ENCODE measurements around the gene XRCC5. TPM values are rescaled to one million over a fixed set of nuclear protein-coding genes. Genes with fewer than 3 reads are reported as not detected.

The XRCC5 gene
- polyA plus RNA-seq, 1 donor from 2014 or later: 279 TPM

DNA sequence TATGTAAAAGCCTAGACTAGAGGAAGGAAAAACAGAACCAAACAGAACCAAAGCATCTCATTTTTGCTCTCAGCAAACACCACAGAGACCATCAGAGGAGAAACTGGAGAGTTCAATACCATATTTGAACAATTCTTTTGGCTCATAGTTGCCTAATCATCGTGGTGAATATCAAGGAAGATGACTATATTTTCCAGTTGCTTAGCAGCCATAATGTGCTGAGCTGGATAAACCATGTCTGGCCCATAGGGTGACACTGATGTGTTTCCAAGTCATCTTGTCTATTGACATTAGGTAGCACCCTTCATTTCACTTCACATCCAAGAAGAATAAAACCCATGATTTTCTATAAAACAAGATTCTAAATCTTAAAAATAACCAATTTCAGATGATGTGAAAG lies 5.9 kb upstream of the XRCC5 start:
- no peak overlapping the region for H2AFZ ChIP-seq (ENCODE audit: low read depth, low read length)
- no peaks in the 10 kb centered on the region for H3F3A ChIP-seq (ENCODE audit: insufficient read depth, low read length, poor library complexity, severe bottlenecking)
- H3K4me2 ChIP-seq (ENCODE audit: low read length): no peak overlapping the region
- no peaks in the 10 kb centered on the region for H4K20me1 ChIP-seq (ENCODE audit: insufficient read depth)
- no peaks in the 10 kb centered on the region for H3K9me2 ChIP-seq (ENCODE audit: insufficient read depth, low read length)
- H3K36me3 ChIP-seq (ENCODE audit: insufficient read depth, low read length): peaks cover 8% of the 10 kb centered on the region
- H3K9ac ChIP-seq (ENCODE audit: low read length): no peak overlapping the region
- H3K9me3 ChIP-seq (ENCODE audit: low read length): no peaks in the 10 kb centered on the region
- H3K27ac ChIP-seq (ENCODE audit: low read length): no peak overlapping the region
- H3K27me3 ChIP-seq (ENCODE audit: insufficient read depth, low read depth, low read length): no peaks in the 10 kb centered on the region
- TF ChIP-seq, protein P1, sequence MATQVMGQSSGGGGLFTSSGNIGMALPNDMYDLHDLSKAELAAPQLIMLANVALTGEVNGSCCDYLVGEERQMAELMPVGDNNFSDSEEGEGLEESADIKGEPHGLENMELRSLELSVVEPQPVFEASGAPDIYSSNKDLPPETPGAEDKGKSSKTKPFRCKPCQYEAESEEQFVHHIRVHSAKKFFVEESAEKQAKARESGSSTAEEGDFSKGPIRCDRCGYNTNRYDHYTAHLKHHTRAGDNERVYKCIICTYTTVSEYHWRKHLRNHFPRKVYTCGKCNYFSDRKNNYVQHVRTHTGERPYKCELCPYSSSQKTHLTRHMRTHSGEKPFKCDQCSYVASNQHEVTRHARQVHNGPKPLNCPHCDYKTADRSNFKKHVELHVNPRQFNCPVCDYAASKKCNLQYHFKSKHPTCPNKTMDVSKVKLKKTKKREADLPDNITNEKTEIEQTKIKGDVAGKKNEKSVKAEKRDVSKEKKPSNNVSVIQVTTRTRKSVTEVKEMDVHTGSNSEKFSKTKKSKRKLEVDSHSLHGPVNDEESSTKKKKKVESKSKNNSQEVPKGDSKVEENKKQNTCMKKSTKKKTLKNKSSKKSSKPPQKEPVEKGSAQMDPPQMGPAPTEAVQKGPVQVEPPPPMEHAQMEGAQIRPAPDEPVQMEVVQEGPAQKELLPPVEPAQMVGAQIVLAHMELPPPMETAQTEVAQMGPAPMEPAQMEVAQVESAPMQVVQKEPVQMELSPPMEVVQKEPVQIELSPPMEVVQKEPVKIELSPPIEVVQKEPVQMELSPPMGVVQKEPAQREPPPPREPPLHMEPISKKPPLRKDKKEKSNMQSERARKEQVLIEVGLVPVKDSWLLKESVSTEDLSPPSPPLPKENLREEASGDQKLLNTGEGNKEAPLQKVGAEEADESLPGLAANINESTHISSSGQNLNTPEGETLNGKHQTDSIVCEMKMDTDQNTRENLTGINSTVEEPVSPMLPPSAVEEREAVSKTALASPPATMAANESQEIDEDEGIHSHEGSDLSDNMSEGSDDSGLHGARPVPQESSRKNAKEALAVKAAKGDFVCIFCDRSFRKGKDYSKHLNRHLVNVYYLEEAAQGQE (IDR thresholded peaks at IDR 0.05; ENCODE audit: borderline replicate concordance): no peak
- TF ChIP-seq POLR2AphosphoS5 (IDR thresholded peaks at IDR 0.05) (no peak), SMC3 (conservative IDR thresholded peaks at IDR 0.05; ENCODE audit: poor library complexity) (no peak)
- TF ChIP-seq, protein P2, sequence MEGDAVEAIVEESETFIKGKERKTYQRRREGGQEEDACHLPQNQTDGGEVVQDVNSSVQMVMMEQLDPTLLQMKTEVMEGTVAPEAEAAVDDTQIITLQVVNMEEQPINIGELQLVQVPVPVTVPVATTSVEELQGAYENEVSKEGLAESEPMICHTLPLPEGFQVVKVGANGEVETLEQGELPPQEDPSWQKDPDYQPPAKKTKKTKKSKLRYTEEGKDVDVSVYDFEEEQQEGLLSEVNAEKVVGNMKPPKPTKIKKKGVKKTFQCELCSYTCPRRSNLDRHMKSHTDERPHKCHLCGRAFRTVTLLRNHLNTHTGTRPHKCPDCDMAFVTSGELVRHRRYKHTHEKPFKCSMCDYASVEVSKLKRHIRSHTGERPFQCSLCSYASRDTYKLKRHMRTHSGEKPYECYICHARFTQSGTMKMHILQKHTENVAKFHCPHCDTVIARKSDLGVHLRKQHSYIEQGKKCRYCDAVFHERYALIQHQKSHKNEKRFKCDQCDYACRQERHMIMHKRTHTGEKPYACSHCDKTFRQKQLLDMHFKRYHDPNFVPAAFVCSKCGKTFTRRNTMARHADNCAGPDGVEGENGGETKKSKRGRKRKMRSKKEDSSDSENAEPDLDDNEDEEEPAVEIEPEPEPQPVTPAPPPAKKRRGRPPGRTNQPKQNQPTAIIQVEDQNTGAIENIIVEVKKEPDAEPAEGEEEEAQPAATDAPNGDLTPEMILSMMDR (IDR thresholded peaks at IDR 0.05; ENCODE audit: poor library complexity, severe bottlenecking): no peak
- no peaks in the 10 kb centered on the region for H3K79me2 ChIP-seq (replicated peaks; ENCODE audit: insufficient read depth, low read length)
- H3K4me3 ChIP-seq (ENCODE audit: low read length): no peak overlapping the region

DNA sequence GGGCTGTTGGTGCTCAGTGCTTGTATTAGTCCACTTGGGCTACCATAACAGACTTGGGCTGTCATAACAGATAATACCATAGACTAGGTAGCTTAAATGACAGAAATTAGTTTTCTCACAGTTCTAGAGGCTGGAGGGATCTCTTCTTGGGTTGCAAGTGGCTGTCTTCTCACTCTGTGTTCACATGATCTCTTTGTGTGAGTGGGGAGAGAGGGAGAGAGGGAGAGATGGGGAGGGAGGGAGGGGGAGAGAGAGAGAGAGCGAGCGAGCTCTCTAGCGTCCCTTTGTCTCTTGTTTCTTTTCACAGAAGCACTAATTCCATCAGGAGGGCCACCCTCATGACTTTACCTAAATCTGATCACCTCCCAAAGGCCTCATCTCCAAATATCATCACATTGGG lies 4.5 kb upstream of the XRCC5 start:
- no peak overlapping the region for H3K9ac ChIP-seq (ENCODE audit: low read length)
- H4K20me1 ChIP-seq (ENCODE audit: insufficient read depth): no peaks in the 10 kb centered on the region
- H3K27ac ChIP-seq (ENCODE audit: low read length): no peak overlapping the region
- no peaks in the 10 kb centered on the region for H3K9me3 ChIP-seq (ENCODE audit: low read length)
- H3K79me2 ChIP-seq (replicated peaks; ENCODE audit: insufficient read depth, low read length): peaks cover 5% of the 10 kb centered on the region
- TF ChIP-seq, protein P2 (IDR thresholded peaks at IDR 0.05; ENCODE audit: poor library complexity, severe bottlenecking): no peak
- TF ChIP-seq SMC3 (conservative IDR thresholded peaks at IDR 0.05; ENCODE audit: poor library complexity) (no peak), EP300 (conservative IDR thresholded peaks at IDR 0.05; ENCODE audit: poor library complexity, severe bottlenecking) (no peak), MXI1 (conservative IDR thresholded peaks at IDR 0.05; ENCODE audit: poor library complexity, severe bottlenecking) (no peak), TAF1 (IDR thresholded peaks at IDR 0.05; ENCODE audit: low read depth) (no peak), POLR2AphosphoS5 (IDR thresholded peaks at IDR 0.05) (no peak), EZH2 (IDR thresholded peaks at IDR 0.05; ENCODE audit: borderline replicate concordance, insufficient read depth, low read length, poor library complexity, severe bottlenecking) (no peak), RAD21 (conservative IDR thresholded peaks at IDR 0.05) (no peak)
- TF ChIP-seq, protein P1 (IDR thresholded peaks at IDR 0.05; ENCODE audit: borderline replicate concordance): no peak
- H3F3A ChIP-seq (ENCODE audit: insufficient read depth, low read length, poor library complexity, severe bottlenecking): no peaks in the 10 kb centered on the region
- H3K4me2 ChIP-seq (ENCODE audit: low read length): no peak overlapping the region
- H3K9me2 ChIP-seq (ENCODE audit: insufficient read depth, low read length): no peaks in the 10 kb centered on the region
- H3K36me3 ChIP-seq (ENCODE audit: insufficient read depth, low read length): peaks cover 3% of the 10 kb centered on the region
- no peak overlapping the region for H3K4me3 ChIP-seq (ENCODE audit: low read length)
- H3K27me3 ChIP-seq (ENCODE audit: insufficient read depth, low read depth, low read length): no peaks in the 10 kb centered on the region
- H2AFZ ChIP-seq (ENCODE audit: low read depth, low read length): no peak overlapping the region

Measured in neural cell (in vitro differentiated cells).